ENCODE results near the gene CAMTA1. TPM values are rescaled to one million over a fixed set of nuclear protein-coding genes. Genes with fewer than 3 reads are reported as not detected.
A peak's percentile ranks its signal among the peaks of the same experiment; 100 is the strongest.
"Not testable (repeated sequence)": the region's sequence is repeated elsewhere in the genome, so short reads cannot be mapped to it uniquely, and the experiment has no call there.

The CAMTA1 gene
- total RNA-seq, 1 donor from 2014 or later: 34.4 TPM

DNA sequence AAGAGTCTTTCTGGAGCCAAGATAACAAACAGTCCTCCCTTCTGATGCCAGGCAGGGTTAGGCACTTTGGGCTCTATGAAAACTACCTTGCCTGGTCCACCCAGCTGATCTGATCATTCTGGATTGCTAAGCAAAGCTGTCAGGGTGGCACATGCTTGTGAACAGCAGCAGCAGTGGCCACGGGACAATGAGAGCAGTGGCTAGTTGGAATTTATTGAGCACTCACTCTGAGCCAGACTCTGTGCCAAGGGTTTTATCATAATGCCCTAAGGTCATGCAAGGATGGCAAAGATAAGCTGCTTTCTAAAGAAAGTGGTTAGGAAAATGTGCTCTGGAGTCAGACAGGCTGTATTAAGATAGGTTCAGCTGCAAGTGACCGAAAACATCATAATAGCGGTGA is 595.5 kb downstream of the CAMTA1 start:
- no peak for ATAC-seq

DNA sequence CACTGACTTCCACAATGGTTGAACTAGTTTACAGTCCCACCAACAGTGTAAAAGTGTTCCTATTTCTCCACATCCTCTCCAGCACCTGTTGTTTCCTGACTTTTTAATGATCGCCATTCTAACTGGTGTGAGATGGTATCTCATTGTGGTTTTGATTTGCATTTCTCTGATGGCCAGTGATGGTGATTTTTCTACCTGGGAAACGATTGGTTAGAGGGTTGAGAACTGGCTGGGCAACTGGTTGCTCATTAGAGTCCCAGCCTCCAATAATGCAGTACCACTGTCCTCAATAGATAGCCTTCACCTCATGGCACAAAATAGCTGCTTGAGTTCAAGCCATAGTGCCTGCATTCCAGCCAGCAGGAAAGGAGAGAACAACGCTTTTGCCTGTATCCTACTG is 596.5 kb downstream of the CAMTA1 start:
- not testable (repeated sequence) for ATAC-seq

DNA sequence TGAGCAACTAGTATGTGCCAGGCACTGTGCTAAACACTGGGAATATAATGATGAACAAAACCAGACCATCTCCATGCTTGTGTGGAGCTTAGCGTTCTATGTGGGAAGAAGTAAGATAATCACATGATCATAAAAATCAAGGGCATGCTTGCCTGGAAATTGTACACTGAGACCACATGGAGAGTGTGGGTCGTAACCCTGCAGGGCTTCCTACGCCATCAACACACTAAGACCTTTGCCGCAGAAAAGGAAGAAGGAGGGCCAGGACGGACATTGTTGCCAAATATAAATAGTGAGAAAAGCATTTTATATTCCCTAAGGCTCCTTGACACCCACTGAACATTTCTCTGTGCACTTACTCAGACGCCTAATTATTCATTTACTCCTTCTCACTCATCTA is 597.7 kb downstream of the CAMTA1 start:
- ATAC-seq: no peak

DNA sequence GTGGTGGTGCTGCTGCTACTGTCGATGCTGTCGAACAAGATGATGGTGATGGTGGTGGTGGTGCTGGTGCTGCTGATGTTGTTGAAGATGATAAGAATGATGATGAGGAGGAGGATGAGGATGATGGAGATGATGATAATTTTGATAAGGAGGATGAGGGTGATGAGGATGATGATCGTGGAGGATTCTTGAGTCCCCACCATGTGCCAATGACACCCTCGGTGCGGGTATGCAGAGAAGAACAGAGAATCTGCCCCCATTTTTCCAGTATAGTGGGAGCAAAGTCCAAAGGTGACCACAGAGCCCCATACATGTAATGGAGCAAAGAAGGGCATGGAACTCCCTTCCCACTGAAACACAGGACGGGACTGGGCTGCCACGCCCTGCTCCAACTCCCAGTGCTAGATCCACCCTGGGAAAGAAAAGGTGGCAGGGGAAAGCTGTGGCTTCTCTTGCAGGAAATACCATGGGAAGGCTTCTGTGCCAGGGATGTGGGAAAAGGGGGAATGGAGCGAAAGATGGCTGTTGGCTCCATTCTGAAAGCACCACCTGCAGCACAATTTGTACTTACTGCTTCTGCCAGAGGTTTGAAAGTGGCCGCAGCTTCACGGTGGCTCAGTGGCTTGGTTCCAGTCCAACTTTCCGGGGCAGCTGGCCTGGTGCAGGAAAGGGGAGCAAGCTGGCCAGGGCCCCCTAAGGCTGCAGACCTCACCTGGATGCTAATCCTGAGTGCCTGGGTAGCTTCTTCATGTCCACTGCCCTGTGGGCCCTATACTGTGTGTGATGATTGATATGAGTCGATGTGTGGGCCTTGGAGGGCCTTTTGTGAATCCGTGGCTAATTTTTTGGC is 598.6 kb downstream of the CAMTA1 start:
- no peak for ATAC-seq

DNA sequence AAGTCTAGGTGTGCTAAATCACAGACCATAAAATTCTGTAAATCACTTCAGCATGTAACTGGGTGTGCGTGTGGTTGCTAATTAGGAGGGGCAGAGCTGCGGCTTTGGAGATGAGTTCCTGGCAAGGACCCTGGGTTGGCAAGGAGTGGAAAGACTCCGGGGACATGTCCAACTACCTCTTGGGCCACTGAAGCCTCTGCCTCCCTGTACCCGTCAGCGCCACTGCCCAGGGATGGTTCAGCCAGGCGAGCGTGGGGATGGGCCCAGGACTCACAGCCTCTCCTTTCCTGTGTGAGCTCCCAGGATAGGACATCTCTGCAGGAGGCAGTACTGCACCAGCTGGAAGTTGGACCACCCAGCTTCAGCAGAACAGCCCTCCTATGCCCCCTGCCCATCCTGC is 599.4 kb downstream of the CAMTA1 start:
- ATAC-seq: no peak

DNA sequence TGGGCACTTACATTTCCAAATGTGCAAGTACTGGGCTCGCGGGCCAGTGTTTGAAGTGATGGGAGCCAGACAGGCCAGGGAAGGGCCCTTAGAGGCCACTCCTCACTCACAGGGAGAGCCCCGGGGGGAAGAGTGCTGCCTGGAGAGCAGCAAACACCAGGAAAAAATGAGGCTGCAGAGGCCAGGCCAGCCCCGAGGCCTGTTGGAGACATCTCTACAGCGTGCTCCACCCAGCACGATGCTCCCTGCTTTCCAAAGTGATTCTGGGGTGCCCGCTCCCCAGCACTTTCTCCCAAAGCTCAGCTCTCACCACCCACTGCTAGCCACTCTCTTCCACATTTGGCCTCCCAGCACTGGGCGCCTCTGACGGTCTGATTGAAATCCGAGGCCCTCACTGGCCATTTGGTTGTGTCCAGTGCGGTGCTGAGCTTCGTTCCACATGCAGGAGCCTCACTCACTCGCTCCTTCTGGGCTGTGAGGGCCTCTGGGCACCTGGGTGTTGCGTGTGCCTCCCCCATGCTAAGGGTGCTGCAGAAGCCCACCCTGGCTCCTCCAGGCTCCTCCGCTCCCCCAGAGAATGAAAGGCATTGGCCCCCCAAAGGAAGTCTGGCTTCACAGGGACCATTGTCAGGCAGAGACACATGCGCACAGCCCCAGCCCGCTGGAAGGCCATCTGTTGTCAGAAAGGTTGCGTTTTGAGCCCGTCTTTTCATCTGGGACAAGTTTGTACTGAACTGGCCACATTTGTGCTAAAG is 600.4 kb downstream of the CAMTA1 start:
- ATAC-seq: no peak

DNA sequence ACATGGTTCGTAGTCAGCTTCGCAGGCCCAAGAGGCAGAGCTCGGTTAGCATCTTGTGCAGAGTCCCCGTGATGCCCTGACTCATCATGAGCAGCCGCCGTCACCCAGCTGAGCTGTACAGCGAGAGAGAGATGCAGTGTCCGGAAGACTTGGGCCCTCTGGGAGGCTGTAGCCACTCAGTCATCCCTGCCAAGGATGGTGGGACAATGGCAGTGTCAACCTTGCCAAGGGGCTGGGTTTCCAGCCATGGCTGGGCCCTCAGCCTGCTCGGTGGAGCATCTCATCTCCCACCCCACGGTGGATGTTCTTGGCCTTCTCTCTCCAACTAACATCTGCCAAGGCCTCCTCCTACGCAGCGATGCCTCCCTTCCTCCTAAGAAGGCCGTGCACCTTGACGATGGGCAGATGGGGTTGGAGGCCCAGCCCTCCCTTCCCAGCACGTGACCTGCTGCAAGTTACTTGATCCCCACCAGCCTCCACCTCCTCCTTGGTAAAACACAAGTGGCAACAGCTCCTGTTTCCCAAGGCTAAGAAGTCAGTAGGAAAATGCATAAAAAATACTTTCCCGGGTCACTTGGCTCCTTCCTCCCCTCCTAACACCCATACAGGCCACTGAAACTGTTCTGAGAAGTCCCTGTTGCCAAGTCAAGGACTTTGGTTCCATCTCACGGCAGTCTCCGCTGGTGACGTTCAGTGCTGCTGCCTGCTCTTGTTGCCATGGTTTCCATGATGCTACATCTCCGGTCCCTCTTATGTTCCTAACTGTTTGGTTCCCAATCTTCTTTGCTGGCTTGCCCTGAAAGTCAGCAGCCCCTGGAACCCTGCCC is 601.2 kb downstream of the CAMTA1 start:
- no peak for ATAC-seq

DNA sequence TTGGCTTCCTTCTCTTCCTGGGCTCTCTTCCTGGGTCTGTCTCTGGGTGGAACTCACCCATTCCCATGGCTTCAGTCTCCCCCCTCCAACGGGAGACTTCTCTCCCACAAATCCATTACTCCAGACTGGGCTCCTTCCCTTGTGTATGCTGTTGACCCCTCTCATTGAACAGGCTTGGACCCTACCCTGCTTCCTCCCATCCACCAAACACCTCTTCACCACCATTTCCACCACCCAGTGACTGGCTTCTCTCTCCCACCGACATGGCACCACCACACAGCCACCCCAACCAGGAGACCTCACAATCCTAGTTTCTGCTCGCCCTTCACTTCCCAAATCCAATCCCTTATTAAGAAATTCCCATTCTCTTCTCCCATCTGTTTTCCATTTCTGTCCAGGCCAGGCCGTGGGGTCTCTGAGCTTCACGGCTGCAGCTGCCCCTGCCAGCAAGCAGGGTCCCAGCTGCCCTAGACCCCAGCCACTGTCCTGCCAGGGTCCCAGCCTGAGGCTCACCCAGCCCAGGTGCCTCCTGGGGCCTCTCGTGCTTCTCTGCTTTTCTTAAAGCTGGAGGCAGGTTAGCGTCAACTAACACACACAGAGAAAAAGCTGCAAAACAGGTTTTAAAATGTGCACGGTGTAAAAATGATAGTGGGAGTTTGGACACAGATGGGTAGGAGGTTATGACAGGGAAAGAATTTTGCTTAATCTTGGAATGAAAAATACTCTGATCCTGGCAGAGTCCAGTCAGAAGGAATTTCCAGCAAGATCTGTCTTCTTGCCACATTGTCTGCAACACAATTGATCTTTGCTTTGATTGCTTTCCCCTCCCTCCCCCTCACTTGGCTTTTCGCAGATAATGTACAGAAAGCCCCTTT is 602.0 kb downstream of the CAMTA1 start:
- ATAC-seq: no peak

DNA sequence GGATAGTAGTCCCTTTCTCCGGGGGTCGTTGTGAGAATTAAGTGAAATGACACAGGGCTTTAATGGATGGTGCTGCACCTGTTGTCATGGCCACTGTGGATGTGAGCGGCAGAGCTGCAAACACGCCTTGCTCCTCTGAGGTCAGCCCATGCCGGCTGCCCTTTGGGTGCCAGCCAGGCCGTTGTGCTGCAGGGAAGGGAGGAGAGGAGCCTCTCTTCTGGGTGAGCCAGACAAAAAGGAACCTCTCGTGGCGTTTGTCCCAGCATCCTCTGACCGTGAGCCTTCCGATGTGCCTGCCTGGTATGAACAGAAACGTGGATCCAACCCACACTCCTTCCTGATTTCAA is 602.9 kb downstream of the CAMTA1 start:
- ATAC-seq: peak; percentile 15

DNA sequence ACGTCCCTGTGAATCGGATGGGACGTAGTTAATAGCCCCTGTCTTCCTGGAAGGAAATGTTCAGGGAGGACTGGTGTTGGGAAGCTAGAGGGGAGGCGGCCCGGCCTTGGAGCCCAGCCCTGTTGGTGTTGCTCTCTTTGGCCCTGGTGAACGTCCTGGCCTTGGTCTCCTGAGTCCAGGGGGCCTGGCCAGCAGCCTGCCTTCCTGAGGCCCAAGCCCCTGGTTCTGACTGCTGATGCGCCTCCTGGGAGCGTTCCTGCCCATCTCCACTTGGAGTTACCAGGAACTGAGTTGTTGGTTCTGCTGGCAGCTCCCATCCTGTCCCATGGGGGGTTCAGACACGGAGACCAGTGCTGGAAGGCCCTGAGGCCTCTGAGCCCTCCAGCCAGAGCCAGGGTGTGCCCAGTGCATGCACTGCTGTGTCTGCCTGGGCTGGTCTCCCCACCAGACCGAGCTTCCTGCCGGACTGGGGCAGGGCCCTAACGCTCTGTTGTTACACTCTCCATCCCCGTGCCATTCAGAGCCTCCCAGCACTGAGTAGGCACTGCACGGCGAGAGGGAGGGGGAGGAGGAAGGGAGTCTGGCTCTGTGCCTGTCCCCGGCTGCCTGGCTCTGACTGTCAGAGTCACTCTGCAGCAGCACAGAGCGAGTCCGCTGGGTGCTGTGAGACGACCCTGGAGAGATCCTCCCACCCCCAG is 603.4 kb downstream of the CAMTA1 start:
- ATAC-seq: peak; percentile 47

DNA sequence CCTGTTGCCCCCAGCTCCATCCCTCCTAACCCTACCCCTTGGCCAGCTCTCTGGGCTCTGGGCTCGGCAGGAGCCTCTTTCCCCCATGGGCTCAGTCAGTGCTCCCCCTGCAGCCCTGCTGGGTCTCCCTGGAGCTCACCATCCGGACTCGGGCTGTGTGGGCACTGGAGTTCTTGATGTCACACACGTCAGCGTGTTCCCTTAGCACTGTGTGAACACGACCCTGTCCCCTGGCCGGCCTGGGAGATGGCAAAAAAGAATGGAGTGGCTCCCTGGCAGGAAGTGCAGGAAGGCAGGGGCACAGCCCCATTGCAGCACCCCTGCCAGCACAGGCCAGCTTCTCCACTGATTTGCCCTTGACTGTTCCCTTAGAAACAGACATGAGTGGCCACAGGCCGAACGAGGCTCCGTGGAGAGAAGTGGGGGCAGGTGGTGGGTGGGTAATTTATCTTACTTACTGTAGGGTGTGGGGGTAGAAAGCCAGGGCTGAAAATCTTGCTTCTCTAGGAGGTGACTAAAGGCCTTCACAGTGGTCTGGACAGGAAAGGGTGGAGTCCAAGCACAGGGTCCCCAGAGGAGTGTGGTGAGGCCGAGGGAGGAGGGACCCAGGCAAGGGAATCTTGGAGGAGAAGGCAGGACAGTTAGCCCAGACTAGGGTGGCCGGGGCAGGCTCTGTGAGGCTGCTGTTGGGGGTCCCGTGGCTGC is 604.1 kb downstream of the CAMTA1 start:
- ATAC-seq: no peak

DNA sequence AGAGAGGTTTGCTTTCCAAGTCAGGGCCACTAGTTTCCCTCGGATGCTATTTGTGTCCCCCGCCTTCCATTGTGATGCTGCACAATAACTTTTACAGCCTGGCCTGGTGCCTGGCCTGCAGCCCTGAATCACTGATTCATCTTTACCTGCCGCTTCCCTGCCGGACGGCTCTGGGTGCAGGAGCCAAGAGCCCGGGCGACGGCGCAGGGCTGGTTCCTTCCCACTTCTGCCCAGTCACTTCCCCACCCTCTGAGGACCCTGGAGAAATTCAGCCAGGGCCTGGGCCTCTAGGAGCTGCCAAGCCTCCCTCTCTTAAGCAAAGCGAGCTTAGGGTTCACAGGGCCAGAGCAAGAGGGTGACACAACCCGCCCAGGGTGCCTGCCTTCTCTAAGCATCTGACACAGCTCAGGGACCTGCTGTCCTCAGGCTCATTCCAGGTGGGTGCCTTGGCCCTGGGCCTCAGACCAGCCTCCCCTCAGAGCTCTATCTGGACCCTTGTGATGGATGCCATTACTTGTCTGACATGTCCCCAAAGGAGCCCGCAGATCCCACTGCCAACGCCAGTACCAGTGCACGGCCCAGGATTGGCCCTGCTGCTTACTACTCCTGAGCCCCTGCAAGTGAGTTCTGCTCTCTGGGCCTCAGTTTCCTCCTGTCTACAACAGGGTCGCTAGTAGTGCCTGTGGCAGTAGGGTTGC is 604.8 kb downstream of the CAMTA1 start:
- no peak for ATAC-seq

DNA sequence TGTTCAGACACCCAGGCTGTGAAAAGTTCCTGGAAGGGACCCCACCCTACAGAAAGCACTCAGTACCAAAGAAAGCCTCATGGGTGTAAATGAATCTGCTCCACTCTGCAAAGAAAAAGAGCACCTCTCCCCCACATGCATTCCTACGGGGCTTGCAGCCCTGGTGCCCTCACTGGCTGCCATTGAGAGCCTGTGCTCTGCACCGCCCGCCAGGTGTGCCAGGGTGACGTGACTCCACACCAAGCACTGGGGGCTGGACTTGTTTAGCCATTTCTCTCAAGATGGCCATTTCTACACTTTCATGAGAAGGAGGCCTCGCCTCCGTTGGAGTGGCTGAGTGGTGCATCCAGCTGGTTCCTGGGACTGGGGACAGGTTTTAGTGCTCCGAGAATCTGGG is 605.3 kb downstream of the CAMTA1 start:
- no peak for ATAC-seq

DNA sequence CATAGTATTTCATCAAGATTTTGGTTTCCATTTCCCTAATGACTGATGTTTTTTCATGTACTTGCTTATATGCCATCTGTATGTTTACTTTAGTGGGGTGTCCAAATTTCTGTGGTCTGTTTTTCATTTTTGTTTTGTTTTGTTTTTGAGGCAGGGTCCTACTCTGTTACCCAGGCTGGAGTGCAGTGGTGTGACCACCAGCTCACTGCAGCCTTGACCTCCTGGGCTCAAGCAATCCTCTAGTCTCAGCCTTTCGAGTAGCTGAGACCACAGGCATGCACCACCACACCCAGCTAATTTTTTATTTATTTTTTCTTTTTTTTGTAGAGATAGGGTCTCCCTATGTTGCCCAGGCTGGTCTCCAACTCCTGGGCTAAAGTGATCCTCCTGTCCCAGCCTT is 607.9 kb downstream of the CAMTA1 start:
- ATAC-seq: no peak

DNA sequence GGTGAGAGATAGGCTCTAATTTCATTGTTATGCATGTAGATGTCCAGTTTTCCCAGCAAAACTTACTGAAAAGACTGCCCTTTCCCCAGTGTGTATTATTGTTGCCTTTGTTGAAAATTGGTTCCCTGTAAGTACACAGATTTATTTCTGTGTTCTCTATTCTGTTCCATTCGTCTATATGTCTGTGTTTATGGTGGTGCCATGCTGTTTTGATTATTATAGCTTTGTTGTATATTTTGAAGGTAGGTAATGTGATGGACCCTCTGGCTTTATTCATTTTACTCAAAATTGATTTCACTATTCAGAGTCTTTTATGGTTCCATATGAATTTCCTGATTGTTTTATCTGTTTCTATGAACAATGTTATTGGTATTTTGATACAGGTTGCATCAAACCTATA is 610.0 kb downstream of the CAMTA1 start:
- no peak for ATAC-seq

DNA sequence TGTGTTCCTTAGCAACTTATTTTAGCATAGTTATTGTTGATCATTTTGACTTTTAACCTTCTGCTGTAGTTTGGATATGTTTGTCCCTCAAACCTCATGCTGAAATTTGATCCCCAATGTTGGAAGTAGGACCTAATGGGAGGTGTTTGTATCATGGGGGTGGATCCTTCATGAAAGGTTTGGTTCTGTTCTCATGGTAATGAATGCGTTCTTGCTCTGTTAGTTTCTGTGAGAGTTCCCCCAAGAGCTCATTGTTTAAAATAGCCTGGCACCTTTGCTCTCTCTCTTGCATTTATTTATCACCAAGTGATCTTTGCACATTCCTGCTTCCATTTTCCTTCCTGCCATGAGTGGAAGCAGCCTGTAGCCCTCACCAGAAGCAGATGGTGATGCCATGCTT is 613.7 kb downstream of the CAMTA1 start:
- ATAC-seq: no peak

DNA sequence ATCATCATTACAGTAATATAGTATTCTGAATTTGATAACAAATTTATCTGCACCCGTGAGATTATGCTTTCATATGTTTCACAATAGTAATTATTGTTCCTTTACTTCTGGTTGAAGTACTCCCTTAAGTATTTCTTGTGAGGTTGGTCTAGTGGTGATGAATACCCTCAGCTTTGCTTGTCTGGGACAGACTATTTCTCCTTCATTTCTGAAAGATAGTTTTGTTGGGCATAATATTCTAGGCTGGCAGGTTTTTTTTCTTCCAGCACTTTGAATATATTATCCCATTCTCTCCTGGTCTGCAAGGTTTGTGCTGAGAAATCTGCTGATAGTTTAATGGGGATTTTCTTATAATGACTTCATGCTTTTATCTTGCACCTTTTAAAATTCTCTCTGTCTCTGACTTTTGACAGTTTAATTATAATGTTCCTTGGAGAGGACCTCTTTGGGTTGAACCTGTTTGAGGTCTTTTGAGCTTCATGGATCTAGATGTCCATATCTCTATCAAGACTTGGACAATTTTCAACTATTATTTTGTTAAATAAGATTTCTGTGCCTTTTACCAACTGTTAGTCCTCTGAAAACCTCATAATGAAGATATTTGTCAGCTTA is 614.4 kb downstream of the CAMTA1 start:
- ATAC-seq: no peak

DNA sequence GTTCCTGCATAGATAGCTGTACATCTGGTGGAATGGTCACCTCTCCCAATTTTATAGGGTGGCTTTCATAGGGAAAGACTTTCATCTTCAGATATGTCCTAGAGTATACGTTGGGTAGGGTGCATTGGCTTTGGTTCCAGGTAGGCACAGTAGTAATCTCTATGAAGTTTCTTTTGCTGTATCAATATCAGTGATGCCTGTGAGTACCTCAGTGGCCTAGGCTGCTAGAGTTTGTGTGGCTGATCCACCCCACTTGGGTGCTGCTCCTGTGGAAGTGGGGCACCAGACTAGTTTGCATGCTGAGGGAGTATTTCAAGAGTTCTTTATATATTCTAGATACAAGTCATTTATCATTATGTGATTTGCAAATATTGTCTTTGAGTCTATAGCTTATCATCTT is 615.3 kb downstream of the CAMTA1 start:
- no peak for ATAC-seq

DNA sequence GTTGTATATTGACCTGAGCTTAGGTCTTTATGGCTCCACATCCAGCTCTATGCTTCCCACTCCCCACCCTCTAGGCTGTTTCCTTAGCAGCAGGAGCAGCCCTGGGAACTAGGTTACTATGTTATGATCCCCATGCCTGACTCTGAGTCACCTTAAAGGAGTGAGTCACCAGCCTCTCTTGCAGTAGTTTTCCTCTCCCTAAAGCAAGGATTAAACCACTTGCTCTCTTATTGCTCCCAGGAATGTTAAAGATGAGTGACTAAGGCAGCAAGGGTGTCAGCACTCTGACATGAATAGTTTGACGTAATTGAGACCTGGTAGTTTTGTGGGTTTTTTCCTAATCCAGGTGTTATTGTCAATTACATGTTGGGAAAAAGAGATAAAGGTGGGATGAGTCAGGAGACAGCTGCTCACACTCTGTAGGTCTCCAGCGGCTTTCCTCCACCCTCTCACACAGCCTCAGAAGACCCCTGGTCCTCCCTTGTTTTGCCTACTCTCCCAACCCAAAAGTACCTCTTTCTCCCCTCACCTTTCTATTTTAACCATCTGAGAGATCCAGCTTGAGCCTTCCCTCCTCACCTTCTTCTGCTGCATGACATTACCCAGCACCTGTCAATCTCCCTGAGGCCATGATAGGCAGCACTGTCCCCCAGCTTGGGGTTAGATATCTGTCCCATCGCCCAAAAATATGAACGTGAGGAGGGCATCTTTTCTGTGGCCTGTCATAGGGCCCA is 616.7 kb downstream of the CAMTA1 start:
- peak; percentile 97 for ATAC-seq
